Measurements from ENCODE around the gene USP6NL.

Gene USP6NL

DNA sequence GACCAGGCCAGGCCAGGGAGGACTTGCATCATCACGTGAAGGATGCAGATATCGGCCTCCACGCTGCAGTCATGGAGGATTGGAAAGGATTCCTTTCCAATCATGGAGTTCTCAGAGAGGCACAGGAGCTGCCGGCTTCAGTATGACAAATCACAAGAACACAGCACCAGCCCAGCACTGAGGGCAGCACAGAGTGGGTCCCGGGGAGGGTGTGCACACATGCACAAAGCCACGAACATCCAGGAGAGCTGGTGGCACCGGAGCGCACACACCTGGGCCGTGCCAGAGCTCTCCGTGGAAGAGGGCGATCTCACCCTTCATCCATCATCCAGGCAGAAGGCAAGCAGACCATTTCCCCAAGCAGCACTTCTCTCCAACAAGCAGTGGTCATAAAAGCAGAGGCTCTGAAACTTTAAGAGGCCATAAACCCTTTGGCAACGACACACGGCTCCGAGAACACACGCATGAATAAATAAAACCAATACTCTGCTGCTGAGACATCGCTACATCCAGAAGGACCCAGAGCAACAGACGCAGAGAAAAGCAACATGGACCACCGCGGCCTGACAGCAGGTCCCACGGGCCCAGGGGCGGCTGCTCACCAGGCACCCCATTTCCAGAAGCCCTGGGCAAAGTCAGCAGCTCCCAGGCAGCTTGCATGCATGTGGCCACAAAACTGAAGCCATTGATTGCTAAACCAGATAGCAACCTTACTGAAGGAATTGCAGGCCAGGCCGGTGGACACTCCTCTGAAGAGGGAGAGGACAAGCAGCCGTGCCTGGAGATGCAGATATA lies 180.8 kb downstream of the USP6NL start:
- in situ Hi-C loops (cut with MboI; ENCODE audit: low sequenced_read_pairs), result no loop called here

DNA sequence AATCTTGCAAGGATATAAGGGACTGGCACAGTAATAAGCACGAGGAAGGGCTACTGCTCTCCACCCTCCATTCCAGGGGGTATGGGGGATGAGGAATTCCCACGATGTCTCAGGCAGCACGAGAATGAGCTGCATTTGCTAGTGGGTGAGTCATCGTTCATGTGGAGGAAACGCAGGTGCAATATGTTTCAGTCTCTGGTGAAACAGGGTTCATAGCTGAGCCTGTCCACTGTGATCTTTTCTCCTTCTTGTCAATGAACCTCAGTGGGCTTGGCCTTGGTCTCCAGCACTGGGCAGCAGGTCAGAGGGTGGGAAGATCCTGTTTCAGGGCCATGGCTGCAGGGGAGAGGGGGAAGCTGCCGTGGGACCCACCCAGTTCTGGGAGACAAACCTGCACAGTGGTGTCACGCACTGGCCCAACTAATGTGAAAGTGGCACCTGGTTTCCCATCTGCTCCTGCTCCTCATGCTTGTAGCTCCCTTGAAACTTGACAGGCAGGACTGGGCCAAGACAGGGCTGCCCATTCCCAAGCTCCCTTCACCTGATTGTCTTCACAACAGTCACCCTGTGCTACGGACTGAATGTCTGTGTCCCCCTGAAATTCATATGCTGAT lies 181.9 kb downstream of the USP6NL start:
- in situ Hi-C loops (cut with MboI; ENCODE audit: low sequenced_read_pairs), result no loop called here

DNA sequence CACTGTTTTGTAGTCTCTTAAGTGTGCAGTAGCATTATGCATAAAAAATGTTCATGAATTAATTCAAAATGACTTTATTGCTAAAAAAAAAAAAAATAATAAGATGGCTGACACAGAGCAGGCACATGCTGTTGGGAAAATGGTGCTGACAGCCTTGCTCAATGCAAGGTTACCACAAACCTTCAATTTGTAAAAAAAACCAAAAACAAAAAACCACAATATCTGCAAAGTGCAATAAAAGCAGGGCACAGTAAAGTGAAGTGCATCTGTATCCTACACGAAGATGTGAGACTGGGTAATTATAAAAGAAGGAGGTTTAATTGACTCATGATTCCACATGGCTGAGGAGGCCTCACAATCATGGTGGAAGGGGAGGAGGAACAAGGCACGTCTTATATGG lies 185.8 kb downstream of the USP6NL start:
- in situ Hi-C loops (cut with MboI; ENCODE audit: low sequenced_read_pairs), result no loop called here

DNA sequence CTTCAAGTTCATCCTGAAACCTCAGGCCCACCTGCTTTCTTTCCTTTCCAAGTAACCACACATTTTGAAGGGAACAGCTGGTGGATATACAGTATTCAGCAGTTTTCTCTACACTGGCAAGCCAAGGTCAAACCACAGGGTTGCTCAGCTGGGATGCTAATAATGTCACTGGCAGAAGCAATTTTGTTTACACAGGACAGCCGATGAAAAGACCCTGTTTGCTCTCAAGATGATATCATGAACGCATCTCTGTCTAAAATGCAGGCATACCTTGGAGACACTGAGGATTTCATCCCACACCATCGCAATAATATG lies 186.2 kb downstream of the USP6NL start:
- in situ Hi-C loops (cut with MboI; ENCODE audit: low sequenced_read_pairs), result no loop called here

DNA sequence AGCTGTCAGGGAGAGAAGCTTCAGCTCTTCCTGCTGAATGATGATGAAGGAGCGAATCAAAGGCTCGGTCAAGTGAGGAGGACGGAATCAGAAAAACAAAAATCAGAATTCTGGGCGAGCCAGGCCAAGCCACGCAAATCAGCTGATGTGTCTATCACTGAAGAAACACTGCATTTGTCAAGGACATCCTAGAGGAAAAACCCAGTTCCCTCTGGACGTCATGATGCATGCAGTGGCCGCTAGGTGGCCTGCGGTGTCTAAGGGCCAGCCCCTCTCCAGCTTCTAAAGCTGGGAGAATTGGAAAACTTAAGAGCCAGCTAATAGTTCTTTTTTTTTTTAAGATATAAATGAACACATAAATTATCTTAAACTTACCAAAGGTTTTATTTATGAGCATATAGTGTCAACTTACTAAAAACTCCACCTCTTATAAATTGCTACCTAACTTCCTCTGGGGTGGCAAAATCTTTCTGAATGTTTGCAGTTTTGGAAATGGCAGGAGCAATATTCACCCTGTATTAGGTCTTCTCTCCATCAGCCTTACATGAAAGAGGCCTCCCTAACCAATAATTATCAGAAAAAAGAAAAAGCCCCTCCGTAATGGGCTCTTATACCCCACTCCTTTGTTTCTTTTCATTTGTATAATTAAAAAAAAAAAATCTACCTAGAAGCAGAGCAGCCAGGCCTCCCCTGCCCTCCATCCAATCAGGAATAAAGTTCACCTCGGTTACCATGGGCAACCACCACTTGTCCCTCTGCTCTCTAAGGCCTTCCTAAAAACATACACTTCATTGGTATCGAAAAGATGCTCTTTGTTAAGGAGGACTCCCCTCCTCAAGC lies 186.8 kb downstream of the USP6NL start:
- in situ Hi-C loops (cut with MboI; ENCODE audit: low sequenced_read_pairs), result no loop called here

DNA sequence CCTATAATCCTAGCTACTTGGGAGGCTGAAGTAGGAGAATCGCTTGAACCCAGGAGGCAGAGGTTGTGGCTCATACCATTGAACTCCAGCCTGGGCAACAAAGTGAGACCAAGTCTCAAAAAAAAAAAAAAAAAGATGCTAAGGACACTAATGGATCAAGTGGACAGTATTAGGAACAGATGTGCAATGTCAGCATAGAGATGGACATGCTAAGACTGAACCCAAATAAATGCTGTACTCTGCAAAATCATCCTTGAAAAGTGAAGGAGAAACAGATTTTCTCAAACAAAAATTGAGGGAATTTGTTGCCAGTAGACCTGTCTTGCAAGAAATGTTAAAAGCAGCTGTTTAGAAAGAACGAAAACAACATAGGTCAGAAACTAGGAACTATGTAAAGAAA lies 194.5 kb downstream of the USP6NL start:
- in situ Hi-C loops (cut with MboI; ENCODE audit: low sequenced_read_pairs), result no loop called here

DNA sequence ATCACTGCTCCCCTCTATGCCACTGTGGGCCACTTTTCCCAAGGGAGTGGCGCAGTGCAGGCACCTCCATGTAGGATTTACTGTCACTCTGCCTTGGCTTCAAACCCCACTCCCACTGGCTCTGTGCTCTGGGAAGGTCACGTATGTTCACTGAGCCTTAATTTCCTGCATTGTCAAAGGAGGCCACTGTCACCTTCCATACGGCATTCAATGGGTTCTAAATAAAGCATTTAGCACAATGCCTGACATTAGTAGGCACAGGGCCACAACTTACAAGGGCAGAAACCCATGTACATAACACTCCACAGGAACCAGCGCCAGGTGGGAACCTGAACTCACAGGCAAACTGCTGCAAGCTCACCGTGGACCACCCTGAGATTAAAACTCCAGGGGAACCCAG lies 196.4 kb downstream of the USP6NL start:
- in situ Hi-C loops (cut with MboI; ENCODE audit: low sequenced_read_pairs), result no loop called here

DNA sequence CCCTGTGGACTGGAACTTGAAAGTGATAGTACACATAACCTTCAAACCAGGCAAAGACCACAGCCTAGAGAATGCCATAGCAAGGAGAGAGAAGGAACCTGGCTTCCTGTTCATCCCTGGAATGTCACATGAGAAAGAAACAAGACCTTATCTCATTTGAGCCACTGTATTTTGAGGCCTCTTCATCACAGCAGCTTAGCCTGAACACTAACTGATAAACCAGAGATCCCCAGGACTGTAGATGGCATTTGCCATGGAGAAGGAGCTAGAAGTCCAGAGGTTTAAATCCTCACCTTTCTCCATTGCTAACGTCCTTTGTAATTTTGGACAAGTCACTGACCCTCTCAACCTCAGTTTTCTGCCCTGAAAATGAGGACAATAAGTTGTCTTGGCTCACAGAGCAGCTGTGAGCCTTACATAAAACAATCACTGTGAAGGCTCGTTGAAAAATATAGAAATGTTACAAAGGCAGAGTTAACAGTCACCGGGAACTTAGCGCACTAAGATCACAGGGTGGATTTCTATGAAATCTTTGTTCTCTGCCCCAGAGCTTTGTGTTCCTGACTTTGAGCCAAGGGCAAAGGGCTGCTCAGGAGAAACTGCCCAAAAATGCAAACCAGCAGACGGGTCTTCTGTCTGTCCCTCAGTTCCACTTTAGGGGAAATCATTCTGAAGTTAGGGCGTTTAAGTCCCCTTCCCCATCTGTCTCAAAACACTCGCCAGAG lies 197.0 kb downstream of the USP6NL start:
- in situ Hi-C loops (cut with MboI; ENCODE audit: low sequenced_read_pairs), result no loop called here

DNA sequence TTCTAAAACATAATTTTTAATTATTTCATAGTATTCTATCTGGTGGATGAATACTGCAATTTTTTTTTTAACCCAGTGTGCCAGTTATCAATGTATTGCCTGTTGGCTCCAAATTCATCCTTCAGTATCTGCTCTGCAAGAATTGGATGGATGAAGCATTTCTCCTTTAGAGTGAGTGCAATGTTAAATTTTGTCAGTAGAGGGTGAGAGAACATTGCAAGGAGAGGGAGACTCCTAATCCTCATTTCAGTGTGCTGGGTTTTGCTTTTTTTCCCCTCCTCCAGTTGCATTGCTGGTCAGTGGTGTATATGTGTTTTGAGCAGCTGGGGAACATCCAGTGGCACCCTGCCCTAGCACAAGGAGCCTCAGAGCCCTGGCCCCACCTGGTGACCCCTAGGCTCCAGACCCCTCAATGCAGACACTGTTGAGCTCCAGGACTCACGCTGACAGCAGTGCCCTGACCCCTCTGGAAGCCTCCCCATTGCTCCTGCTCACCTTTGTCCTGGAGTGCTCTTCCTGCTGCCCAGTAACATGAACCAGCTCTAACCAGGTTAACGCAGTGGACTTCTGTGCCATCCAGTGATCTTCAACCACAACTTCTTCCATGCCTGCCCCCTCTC lies 199.4 kb downstream of the USP6NL start:
- in situ Hi-C loops (cut with MboI; ENCODE audit: low sequenced_read_pairs), result no loop called here

DNA sequence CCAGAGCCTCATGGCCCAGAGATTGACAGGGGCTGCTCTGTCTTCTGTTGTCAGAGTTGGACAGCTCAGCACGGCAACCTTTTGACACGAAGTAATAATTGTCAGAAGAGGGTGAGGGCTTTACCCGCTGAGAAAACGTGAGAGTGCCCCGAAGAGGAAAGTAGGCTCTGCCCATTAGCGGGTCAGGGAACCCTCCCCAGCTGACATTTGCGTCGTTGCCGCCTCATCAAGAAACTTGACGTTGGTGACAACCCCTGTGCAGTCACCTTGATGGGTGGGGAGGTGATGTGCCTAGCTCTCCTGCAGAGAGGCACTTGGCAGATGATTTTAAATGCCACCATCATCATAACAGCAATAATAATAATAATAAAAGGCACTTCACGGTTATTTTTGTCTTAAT lies 202.1 kb downstream of the USP6NL start:
- in situ Hi-C loops (cut with MboI; ENCODE audit: low sequenced_read_pairs), result no loop called here

DNA sequence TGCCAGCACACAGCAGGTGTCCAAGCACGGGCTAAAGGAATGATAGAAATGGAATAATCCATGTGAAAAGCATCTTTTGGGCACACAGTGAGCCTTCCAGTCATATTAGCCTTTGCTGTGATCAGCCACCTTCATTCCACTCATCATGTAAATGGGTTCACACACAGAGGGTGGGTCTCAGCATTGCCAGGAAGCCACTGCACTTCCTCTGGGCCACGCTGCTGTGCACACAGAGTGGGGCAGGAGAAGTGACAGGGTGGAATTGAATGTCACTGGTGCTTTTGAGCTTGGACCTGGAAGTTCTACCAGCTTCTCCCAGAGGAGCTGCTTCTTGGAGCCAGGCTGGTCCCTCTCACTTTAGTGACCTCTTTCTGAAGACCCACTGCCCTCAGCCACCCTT lies 203.5 kb downstream of the USP6NL start:
- in situ Hi-C loops (cut with MboI; ENCODE audit: low sequenced_read_pairs), result no loop called here

DNA sequence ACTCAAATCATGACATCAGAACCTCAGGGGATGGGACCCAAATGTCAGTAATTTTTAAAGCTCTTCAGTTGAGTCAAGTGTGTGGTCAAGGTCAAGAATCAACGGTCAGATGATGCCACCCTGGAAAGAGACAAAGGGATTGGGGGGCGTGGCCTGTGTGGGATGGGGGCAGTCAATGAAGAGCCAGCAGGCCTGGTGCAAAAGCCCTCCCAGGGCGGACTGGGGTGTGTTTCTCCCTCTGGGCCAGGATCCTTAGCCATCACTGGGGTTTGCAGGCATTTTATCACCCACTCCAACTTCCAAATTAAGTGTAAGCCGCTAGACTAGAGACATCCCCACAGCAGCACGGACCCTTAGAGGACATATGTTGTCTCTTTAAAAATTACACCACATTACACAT lies 204.7 kb downstream of the USP6NL start:
- in situ Hi-C loops (cut with MboI; ENCODE audit: low sequenced_read_pairs), result no loop called here

DNA sequence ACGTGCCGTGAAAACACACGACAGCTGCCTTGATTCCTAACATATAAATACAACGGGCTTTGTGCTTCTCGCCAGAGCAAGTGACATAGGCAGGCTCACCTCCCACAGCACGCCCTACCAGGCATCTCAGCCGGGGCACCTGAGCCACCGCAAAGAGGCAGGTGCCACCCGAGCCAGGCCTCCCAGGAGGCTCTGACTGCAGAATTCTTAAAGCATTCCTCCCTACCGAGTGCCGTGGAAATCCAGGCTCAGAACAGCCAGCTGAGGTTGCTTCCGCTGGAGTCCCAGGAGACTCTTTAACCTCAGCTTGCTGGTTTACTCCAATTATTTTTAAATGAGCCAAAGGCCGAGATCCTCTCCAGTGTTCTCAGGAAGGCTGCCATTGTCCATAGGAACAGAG lies 206.5 kb downstream of the USP6NL start:
- in situ Hi-C loops (cut with MboI; ENCODE audit: low sequenced_read_pairs), result no loop called here
